HCT116 (cell line): ENCODE measurements around the gene ARMH3. TPM values are rescaled to one million over a fixed set of nuclear protein-coding genes. Genes with fewer than 3 reads are reported as not detected.

Experiments used
- ATAC-seq: fragments of 200-7000 bp; cut with Tn5 transposase; 2 replicates; pipeline ENCODE4 v1.9.1; 2020; ENCODE audit warnings: mild to moderate bottlenecking, moderate library complexity
- BruUV-seq: library from RNA; stranded (reverse); fragments of 400-500 nt; replicated peaks from 2 replicates; lab custom pipeline; 2021; lab: Mats Ljungman, UMichigan
- CTCF ChIA-PET: fragments of 300-600 bp; sonication (Branson Sonifier 250); formaldehyde crosslinking; loops from one replicate; lab custom pipeline; 2021; ENCODE audit warnings: antibody characterized with exemption; lab: Charles Lee
- POLR2A ChIA-PET: fragments of 300-600, 350-600 bp; sonication (Branson Sonifier 250); formaldehyde crosslinking; loops from one replicate; lab custom pipeline; 2021; ENCODE audit warnings: antibody characterized with exemption; lab: Charles Lee
- RAD21 ChIA-PET, 2 experiments: fragments of 300-600 bp; sonication (Branson Sonifier 250); formaldehyde crosslinking; loops; one replicate each; lab custom pipeline; 2023; ENCODE audit warnings: low total read pairs in 2 of 2; ENCODE audit not compliant: uncharacterized antibody in 2 of 2, unreplicated experiment in 2 of 2, low non-redundant PET in 1 of 2; lab: Charles Lee
- DNase-seq: peaks from one replicate; pipeline ENCODE4 v3.0.0-alpha.2; 2010; ENCODE audit warnings: low read depth, low spot score
- H2AFZ ChIP-seq: fragments of 200-600 bp; shearing (Covaris generic), sonication (generic); 2 replicates; pipeline ENCODE4 v1.6.1; 2017; ENCODE audit warnings: low read depth, mixed run types, mixed read lengths, antibody characterized with exemption, low read length; ENCODE audit not compliant: poor library complexity, severe bottlenecking
- H3K27ac ChIP-seq: 2 replicates; pipeline ENCODE4 v1.5.1; 2012; ENCODE audit warnings: low read depth, low read length
- H3K27me3 ChIP-seq: fragments of 200-600 bp; sonication (generic); 2 replicates; pipeline ENCODE4 v1.6.1; 2016; ENCODE audit warnings: mixed run types, low read length, mixed read lengths; ENCODE audit not compliant: insufficient read depth
- H3K36me3 ChIP-seq, 2 experiments: fragments of 200-500 bp in 1 of 2; fragments of 200-600 bp in 1 of 2; sonication (Bioruptor generic) in 1 of 2; sonication (generic) in 1 of 2; 2 replicates each; pipeline versions ENCODE4 v1.5.1 to v1.6.1; 2014 to 2016; ENCODE audit warnings: low read length in 2 of 2, inconsistent platforms in 1 of 2, mixed read lengths in 1 of 2, mixed run types in 1 of 2; ENCODE audit not compliant: insufficient read depth in 2 of 2, control insufficient read depth in 1 of 2
- H3K4me1 ChIP-seq, 2 experiments: fragments of 200-600 bp in 1 of 2; sonication (generic) in 1 of 2; 2 replicates each; pipeline versions ENCODE4 v1.5.1 to v1.6.1; 2012 to 2017; ENCODE audit warnings: low read length in 2 of 2, inconsistent platforms in 1 of 2, mild to moderate bottlenecking in 1 of 2, mixed read lengths in 1 of 2, mixed run types in 1 of 2, moderate library complexity in 1 of 2; ENCODE audit not compliant: insufficient read depth in 2 of 2, control insufficient read depth in 1 of 2
- H3K4me2 ChIP-seq: fragments of 200-600 bp; sonication (generic); 2 replicates; pipeline ENCODE4 v1.6.1; 2017; ENCODE audit warnings: mixed run types, low read length, mixed read lengths
- H3K4me3 ChIP-seq, 2 experiments: fragments of 200-600 bp in 1 of 2; sonication (generic) in 1 of 2; replicated peaks in 1 of 2; 2 replicates each; pipeline ENCODE4 v1.5.1; 2011 to 2016; ENCODE audit warnings: low read length in 2 of 2, control low read depth in 1 of 2, low read depth in 1 of 2, mild to moderate bottlenecking in 1 of 2, mixed read lengths in 1 of 2, mixed run types in 1 of 2
- H3K79me2 ChIP-seq: fragments of 200-600 bp; sonication (generic); 2 replicates; pipeline ENCODE4 v1.6.1; 2017; ENCODE audit warnings: mild to moderate bottlenecking, mixed run types, low read length, moderate library complexity, mixed read lengths; ENCODE audit not compliant: insufficient read depth
- H3K9ac ChIP-seq: fragments of 200-600 bp; sonication (generic); 2 replicates; pipeline ENCODE4 v1.6.1; 2016; ENCODE audit warnings: low read length, mixed read lengths
- H3K9me2 ChIP-seq: fragments of 200-600 bp; sonication (generic), shearing (Covaris generic); 2 replicates; pipeline ENCODE4 v1.6.1; 2017; ENCODE audit warnings: mixed run types, mild to moderate bottlenecking, moderate library complexity; ENCODE audit not compliant: insufficient read depth
- H3K9me3 ChIP-seq, 2 experiments: fragments of 200-500 bp in 1 of 2; fragments of 200-600 bp in 1 of 2; sonication (Bioruptor generic) in 1 of 2; sonication (generic) in 1 of 2; 2 replicates each; pipeline ENCODE4 v1.6.1; 2014 to 2017; ENCODE audit warnings: low read length in 2 of 2, mixed read lengths in 2 of 2, inconsistent platforms in 1 of 2, low read depth in 1 of 2, mild to moderate bottlenecking in 1 of 2, mixed run types in 1 of 2, moderate library complexity in 1 of 2; ENCODE audit not compliant: control insufficient read depth in 1 of 2, insufficient read depth in 1 of 2
- H4K20me1 ChIP-seq: fragments of 200-600 bp; sonication (generic), shearing (Covaris generic); 2 replicates; pipeline ENCODE4 v1.6.1; 2017; ENCODE audit warnings: mixed run types, mild to moderate bottlenecking, moderate library complexity; ENCODE audit not compliant: insufficient read depth
- CBX3 ChIP-seq: IDR thresholded peaks from 2 replicates; pipeline ENCODE4 v1.6.1; 2012; ENCODE audit warnings: low read depth
- CEBPB ChIP-seq: IDR thresholded peaks from 2 replicates; pipeline ENCODE4 v1.6.1; 2012; ENCODE audit warnings: low read depth
- EGR1 ChIP-seq: IDR thresholded peaks from 2 replicates; pipeline ENCODE4 v1.6.1; 2012; ENCODE audit warnings: low read depth
- ELF1 ChIP-seq: IDR thresholded peaks from 2 replicates; pipeline ENCODE4 v1.6.1; 2012; ENCODE audit warnings: low read depth, borderline replicate concordance
- POLR2A ChIP-seq: IDR thresholded peaks from 2 replicates; pipeline ENCODE4 v1.7.0; 2011; ENCODE audit warnings: borderline replicate concordance; ENCODE audit not compliant: insufficient read depth, insufficient read length; ENCODE audit errors: extremely low read depth
- POLR2AphosphoS5 ChIP-seq: IDR thresholded peaks from 2 replicates; pipeline ENCODE4 v1.6.1; 2011; ENCODE audit warnings: mild to moderate bottlenecking, low read depth, low read length, moderate library complexity
- RAD21 ChIP-seq: IDR thresholded peaks from 2 replicates; pipeline ENCODE4 v1.6.1; 2012; ENCODE audit warnings: low read depth, mild to moderate bottlenecking
- SIN3A ChIP-seq: IDR thresholded peaks from 2 replicates; pipeline ENCODE4 v1.6.1; 2012; ENCODE audit warnings: low read depth
- SP1 ChIP-seq: IDR thresholded peaks from 2 replicates; pipeline ENCODE4 v1.6.1; 2012; ENCODE audit warnings: low read depth
- SRF ChIP-seq: IDR thresholded peaks from 2 replicates; pipeline ENCODE4 v1.6.1; 2012; ENCODE audit warnings: low read depth
- TCF7L2 ChIP-seq: IDR thresholded peaks from 2 replicates; pipeline ENCODE4 v1.7.0; 2011; ENCODE audit warnings: borderline replicate concordance, inconsistent platforms; ENCODE audit not compliant: insufficient read depth, insufficient read length; ENCODE audit errors: extremely low read depth
- YY1 ChIP-seq: IDR thresholded peaks from 2 replicates; pipeline ENCODE4 v1.6.1; 2011; ENCODE audit warnings: low read length, low read depth, moderate library complexity, mild to moderate bottlenecking; ENCODE audit not compliant: insufficient replicate concordance; ENCODE audit errors: extremely low read depth
- ZFX ChIP-seq: fragments of 450-650 bp; IDR thresholded peaks from 2 replicates; pipeline ENCODE4 v1.6.1; 2017
- ZNF274 ChIP-seq: fragments of 200-500 bp; sonication (Bioruptor generic); IDR thresholded peaks from 2 replicates; pipeline ENCODE4 v1.6.1; 2014; ENCODE audit warnings: mild to moderate bottlenecking, low read depth, low read length, inconsistent platforms
- intact Hi-C: fragments of 100-400 bp; cut with micrococcal nuclease; formaldehyde crosslinking; loops from 2 replicates; pipeline ENCODE4 v1.10.0; 2022
- total RNA-seq: library from RNA; stranded (reverse); gene quantifications from one replicate; pipeline ENCODE4 v1.2.1, GENCODE V29; 2021; ENCODE audit not compliant: unreplicated experiment
- TF ChIP-seq, protein P1 (sequence below): IDR thresholded peaks from 2 replicates; pipeline ENCODE4 v1.6.1; 2011; ENCODE audit warnings: mild to moderate bottlenecking, low read length, moderate library complexity; ENCODE audit not compliant: insufficient replicate concordance; ENCODE audit errors: extremely low read depth
- TF ChIP-seq, protein P2 (sequence below): IDR thresholded peaks from 2 replicates; pipeline ENCODE4 v1.6.1; 2012; ENCODE audit warnings: low read depth
- TF ChIP-seq, protein P3 (sequence below), 3 experiments: fragments of 200-600 bp in 1 of 3; sonication (generic) in 1 of 3; IDR thresholded peaks in 2 of 3; conservative IDR thresholded peaks in 1 of 3; 2 replicates each; pipeline ENCODE4 v1.5.1; 2012 to 2017; ENCODE audit warnings: low read depth in 2 of 3, low read length in 2 of 3, antibody characterized with exemption in 1 of 3, borderline replicate concordance in 1 of 3, control low read depth in 1 of 3, mild to moderate bottlenecking in 1 of 3, mixed read lengths in 1 of 3, mixed run types in 1 of 3, moderate library complexity in 1 of 3; ENCODE audit not compliant: insufficient read depth in 1 of 3
- TF ChIP-seq, protein P4 (sequence below): IDR thresholded peaks from 2 replicates; pipeline ENCODE4 v1.6.1; 2012

Gene ARMH3
- total RNA-seq, 1 experiment from 2014 or later, result 30.4 TPM

DNA sequence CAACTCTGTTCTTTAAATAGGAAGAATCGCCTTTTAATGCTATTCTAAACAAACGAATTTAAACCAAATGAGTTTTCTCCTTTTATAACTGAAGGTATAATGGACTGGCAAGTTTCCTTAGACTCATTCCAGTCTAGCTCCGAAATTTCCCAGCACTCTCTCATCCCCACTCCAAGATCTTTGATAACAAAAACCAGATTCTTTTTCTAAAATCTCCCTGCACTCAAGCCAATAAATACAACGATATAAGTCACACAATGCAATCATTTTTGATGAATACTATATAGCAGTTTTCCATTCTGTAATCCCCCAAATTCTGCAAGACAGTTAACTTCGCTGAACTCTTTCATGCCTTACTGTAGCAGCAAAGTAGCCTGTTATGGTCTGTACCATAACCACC is 239.6 kb downstream of the ARMH3 start:
- POLR2A ChIA-PET, result no interaction called here
- Histone ChIP-seq H3K36me3 (peaks cover 19 to 22% of the 10 kb centered on the region in 2 experiments; a peak in 3 of 4 replicates), H3K4me2 (peak overlapping the region; percentile 87), H3K27me3 (no peaks in the 10 kb centered on the region), H3K4me1 (peaks cover 18 to 31% of the 10 kb centered on the region in 2 experiments), H4K20me1 (peaks cover 31% of the 10 kb centered on the region; the same call in 1 of the 2 replicates), H3K4me3 (peak overlapping the region; percentile 87 to 96; a peak in 3 of 4 replicates), H2AFZ (no peak overlapping the region), H3K79me2 (peaks cover 84% of the 10 kb centered on the region), H3K27ac (no peak overlapping the region), H3K9me3 (no peaks in the 10 kb centered on the region), H3K9ac (peak overlapping the region; percentile 97), H3K9me2 (no peaks in the 10 kb centered on the region)
- intact Hi-C loops, result loop anchor here (5.0 kb wide), 1 partner anchor 34 kb away; the partner anchor contains the start of gene NPM3
- CTCF ChIA-PET, result no interaction called here
- no peak for TF ChIP-seq POLR2A
- no peak for TF ChIP-seq ELF1
- TF ChIP-seq, protein P1, sequence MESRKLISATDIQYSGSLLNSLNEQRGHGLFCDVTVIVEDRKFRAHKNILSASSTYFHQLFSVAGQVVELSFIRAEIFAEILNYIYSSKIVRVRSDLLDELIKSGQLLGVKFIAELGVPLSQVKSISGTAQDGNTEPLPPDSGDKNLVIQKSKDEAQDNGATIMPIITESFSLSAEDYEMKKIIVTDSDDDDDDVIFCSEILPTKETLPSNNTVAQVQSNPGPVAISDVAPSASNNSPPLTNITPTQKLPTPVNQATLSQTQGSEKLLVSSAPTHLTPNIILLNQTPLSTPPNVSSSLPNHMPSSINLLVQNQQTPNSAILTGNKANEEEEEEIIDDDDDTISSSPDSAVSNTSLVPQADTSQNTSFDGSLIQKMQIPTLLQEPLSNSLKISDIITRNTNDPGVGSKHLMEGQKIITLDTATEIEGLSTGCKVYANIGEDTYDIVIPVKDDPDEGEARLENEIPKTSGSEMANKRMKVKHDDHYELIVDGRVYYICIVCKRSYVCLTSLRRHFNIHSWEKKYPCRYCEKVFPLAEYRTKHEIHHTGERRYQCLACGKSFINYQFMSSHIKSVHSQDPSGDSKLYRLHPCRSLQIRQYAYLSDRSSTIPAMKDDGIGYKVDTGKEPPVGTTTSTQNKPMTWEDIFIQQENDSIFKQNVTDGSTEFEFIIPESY, result no peak
- TF ChIP-seq EGR1, result no peak
- no peak for TF ChIP-seq CBX3
- TF ChIP-seq ZFX, result no peak
- no peak for TF ChIP-seq POLR2AphosphoS5
- no peak for TF ChIP-seq CEBPB
- TF ChIP-seq SIN3A, result no peak
- no peak for TF ChIP-seq SRF
- TF ChIP-seq, protein P2, sequence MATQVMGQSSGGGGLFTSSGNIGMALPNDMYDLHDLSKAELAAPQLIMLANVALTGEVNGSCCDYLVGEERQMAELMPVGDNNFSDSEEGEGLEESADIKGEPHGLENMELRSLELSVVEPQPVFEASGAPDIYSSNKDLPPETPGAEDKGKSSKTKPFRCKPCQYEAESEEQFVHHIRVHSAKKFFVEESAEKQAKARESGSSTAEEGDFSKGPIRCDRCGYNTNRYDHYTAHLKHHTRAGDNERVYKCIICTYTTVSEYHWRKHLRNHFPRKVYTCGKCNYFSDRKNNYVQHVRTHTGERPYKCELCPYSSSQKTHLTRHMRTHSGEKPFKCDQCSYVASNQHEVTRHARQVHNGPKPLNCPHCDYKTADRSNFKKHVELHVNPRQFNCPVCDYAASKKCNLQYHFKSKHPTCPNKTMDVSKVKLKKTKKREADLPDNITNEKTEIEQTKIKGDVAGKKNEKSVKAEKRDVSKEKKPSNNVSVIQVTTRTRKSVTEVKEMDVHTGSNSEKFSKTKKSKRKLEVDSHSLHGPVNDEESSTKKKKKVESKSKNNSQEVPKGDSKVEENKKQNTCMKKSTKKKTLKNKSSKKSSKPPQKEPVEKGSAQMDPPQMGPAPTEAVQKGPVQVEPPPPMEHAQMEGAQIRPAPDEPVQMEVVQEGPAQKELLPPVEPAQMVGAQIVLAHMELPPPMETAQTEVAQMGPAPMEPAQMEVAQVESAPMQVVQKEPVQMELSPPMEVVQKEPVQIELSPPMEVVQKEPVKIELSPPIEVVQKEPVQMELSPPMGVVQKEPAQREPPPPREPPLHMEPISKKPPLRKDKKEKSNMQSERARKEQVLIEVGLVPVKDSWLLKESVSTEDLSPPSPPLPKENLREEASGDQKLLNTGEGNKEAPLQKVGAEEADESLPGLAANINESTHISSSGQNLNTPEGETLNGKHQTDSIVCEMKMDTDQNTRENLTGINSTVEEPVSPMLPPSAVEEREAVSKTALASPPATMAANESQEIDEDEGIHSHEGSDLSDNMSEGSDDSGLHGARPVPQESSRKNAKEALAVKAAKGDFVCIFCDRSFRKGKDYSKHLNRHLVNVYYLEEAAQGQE, result no peak
- no peak for TF ChIP-seq SP1
- TF ChIP-seq, protein P3, sequence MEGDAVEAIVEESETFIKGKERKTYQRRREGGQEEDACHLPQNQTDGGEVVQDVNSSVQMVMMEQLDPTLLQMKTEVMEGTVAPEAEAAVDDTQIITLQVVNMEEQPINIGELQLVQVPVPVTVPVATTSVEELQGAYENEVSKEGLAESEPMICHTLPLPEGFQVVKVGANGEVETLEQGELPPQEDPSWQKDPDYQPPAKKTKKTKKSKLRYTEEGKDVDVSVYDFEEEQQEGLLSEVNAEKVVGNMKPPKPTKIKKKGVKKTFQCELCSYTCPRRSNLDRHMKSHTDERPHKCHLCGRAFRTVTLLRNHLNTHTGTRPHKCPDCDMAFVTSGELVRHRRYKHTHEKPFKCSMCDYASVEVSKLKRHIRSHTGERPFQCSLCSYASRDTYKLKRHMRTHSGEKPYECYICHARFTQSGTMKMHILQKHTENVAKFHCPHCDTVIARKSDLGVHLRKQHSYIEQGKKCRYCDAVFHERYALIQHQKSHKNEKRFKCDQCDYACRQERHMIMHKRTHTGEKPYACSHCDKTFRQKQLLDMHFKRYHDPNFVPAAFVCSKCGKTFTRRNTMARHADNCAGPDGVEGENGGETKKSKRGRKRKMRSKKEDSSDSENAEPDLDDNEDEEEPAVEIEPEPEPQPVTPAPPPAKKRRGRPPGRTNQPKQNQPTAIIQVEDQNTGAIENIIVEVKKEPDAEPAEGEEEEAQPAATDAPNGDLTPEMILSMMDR (IDR thresholded peaks at IDR 0.05 in 2 of 3, conservative IDR thresholded peaks at IDR 0.05 in 1 of 3; ENCODE audit: borderline replicate concordance in 1 of 3, insufficient read depth in 1 of 3, low read depth in 2 of 3, low read length in 2 of 3), result no peak
- no peak for TF ChIP-seq TCF7L2
- TF ChIP-seq RAD21, result no peak
- TF ChIP-seq ZNF274, result no peak
- TF ChIP-seq YY1, result no peak
- TF ChIP-seq, protein P4, sequence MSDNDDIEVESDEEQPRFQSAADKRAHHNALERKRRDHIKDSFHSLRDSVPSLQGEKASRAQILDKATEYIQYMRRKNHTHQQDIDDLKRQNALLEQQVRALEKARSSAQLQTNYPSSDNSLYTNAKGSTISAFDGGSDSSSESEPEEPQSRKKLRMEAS, result no peak
- BruUV-seq, result no TSS peak
- RAD21 ChIA-PET, result no interaction called here
- DNase-seq, result no peak
- ATAC-seq, result no peak
